ENCODE results near the gene HBZ. TPM values are rescaled to one million over a fixed set of nuclear protein-coding genes. Genes with fewer than 3 reads are reported as not detected.

Gene HBZ
- total and polyA plus RNA-seq, 2 of the 13 experiments (the other 11 are each of a cell fraction or from before 2014, with no cell fraction given) = 0.21 TPM; not detected in 1

GRCh38 chr16:180681-181564 is 28.5 kb downstream of the HBZ start (continued):
- TF ChIP-seq EP300 (IDR thresholded peaks at IDR 0.05; ENCODE audit: low read depth in 2 of 2, low read length in 2 of 2) (no peak), EP300 (CRISPR knock-in tag; IDR thresholded peaks at IDR 0.05; ENCODE audit: borderline replicate concordance) (no peak; the same call in 1 of the 2 replicates), ZNF296 (CRISPR knock-in tag; conservative IDR thresholded peaks at IDR 0.05) (no peak; the same call in 1 of the 2 replicates), KDM6A (CRISPR knock-in tag; IDR thresholded peaks at IDR 0.05; ENCODE audit: low read depth) (no peak), RBAK (CRISPR knock-in tag; IDR thresholded peaks at IDR 0.05) (no peak), RCOR2 (CRISPR knock-in tag; IDR thresholded peaks at IDR 0.05) (0 out of 2 replicates have a peak, but pooled peaks have one; percentile 36), ZNF496 (CRISPR knock-in tag; IDR thresholded peaks at IDR 0.05; ENCODE audit: insufficient replicate concordance) (peak; percentile 79), RNF219 (CRISPR knock-in tag; IDR thresholded peaks at IDR 0.05) (peak; percentile 54; the same call in 1 of the 2 replicates), WIZ (CRISPR knock-in tag; IDR thresholded peaks at IDR 0.05) (peak; percentile 78; the same call in 1 of the 2 replicates), NRL (CRISPR knock-in tag; IDR thresholded peaks at IDR 0.05; ENCODE audit: borderline replicate concordance) (peak; percentile 99), ZNF251 (CRISPR knock-in tag; IDR thresholded peaks at IDR 0.05) (peak; percentile 98), ZNF318 (CRISPR knock-in tag; IDR thresholded peaks at IDR 0.05) (peak; percentile 95), ARID4A (CRISPR knock-in tag; IDR thresholded peaks at IDR 0.05; ENCODE audit: borderline replicate concordance) (peak; percentile 85)
